ENCODE results near the gene PLCG2. TPM values are rescaled to one million over a fixed set of nuclear protein-coding genes. Genes with fewer than 3 reads are reported as not detected.

The PLCG2 gene
- polyA plus RNA-seq, 2 of the 4 experiments (the other 2 are of a cell fraction): 2.8 to 6.0 TPM

- no peak for DNase-seq (ENCODE audit: low read depth in 1 of 2, low spot score in 1 of 2)
- 80% methylated on average over 6 of the region's 6 CpGs for WGBS (ENCODE audit: missing lambda C conversion rate)
- Histone ChIP-seq H3K4me2 (no peak overlapping the region), H3K27ac (no peak overlapping the region), H3K4me3 (no peak overlapping the region), H3K9me3 (no peaks in the 10 kb centered on the region), H3K4me1 (0 out of 3 replicates have a peak, but pooled peaks cover 4% of the 10 kb centered on the region)
- FAIRE-seq: no peak
- ChIA-PET POLR2A (no interaction called here), CTCF (no interaction called here)
- no peak for ATAC-seq
- no peak for TF ChIP-seq JUN (IDR thresholded peaks at IDR 0.05)
- TF ChIP-seq MAFK (IDR thresholded peaks at IDR 0.05; ENCODE audit: partially characterized antibody): no peak
- no peak for TF ChIP-seq RAD21 (conservative IDR thresholded peaks at IDR 0.05 in 1 of 2, IDR thresholded peaks at IDR 0.05 in 1 of 2)
- no peak for TF ChIP-seq MYC (IDR thresholded peaks at IDR 0.05; ENCODE audit: borderline replicate concordance, low read length)
- no peak for TF ChIP-seq RFX5 (IDR thresholded peaks at IDR 0.05)
Observed at GRCh38 chr16:81806696-81807095, 27.6 kb downstream of the PLCG2 start.

DNA sequence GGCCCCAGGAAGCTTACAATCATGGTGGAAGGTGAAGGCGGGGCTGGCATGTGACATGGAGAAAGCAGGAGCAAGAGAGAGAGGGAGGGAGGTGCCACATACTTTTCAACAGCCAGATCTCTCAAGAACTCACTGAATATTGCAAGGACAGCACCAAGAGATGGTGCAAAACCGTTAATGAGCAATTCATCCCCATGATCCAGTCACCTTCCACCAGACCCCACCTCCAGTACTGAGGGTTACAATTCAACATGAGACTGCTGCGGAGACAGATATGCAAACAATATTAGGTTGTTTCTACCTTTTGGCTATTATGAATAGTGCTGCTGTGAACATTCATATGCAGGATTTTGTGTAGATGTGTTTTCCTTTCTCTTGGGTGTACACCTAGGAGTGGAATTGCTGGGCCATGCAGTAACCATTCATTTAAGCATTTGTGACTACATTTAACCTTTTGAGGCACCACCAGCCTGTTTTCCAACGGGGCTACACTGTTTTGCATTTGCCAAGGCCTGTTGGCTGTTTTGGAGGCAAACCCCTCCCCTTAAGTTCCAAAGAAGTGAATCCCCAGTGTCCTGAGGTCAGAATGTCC, 28.8 kb downstream of the PLCG2 start:
- Histone ChIP-seq H3K4me3 (no peak overlapping the region), H3K9me3 (no peaks in the 10 kb centered on the region), H3K4me1 (0 out of 3 replicates have a peak, but pooled peaks cover 4% of the 10 kb centered on the region), H3K27ac (no peak overlapping the region), H3K4me2 (no peak overlapping the region)
- ChIA-PET CTCF (no interaction called here), POLR2A (no interaction called here)
- FAIRE-seq: no peak
- ATAC-seq: no peak
- DNase-seq (ENCODE audit: low read depth in 1 of 2, low spot score in 1 of 2): no peak
- TF ChIP-seq REST (IDR thresholded peaks at IDR 0.05) (no peak), BHLHE40 (IDR thresholded peaks at IDR 0.05; ENCODE audit: low read depth, low read length) (no peak), HOXA7 (CRISPR knock-in tag; IDR thresholded peaks at IDR 0.05) (no peak), TFCP2L1 (CRISPR knock-in tag; IDR thresholded peaks at IDR 0.05) (no peak), CTCF (IDR thresholded peaks at IDR 0.05) (no peak), BCL3 (IDR thresholded peaks at IDR 0.05) (no peak), GATA3 (IDR thresholded peaks at IDR 0.05; ENCODE audit: borderline replicate concordance) (no peak), MAZ (IDR thresholded peaks at IDR 0.05; ENCODE audit: borderline replicate concordance, low read depth, low read length) (no peak), NR3C1 (IDR thresholded peaks at IDR 0.05) (no peak), POLR2AphosphoS2 (conservative IDR thresholded peaks at IDR 0.05; ENCODE audit: low read length) (no peak), EHMT2 (IDR thresholded peaks at IDR 0.05; ENCODE audit: low read depth) (no peak), PHF8 (IDR thresholded peaks at IDR 0.05; ENCODE audit: borderline replicate concordance, low read depth) (no peak), CHD2 (IDR thresholded peaks at IDR 0.05; ENCODE audit: low read length, partially characterized antibody) (no peak), EHF (CRISPR knock-in tag; IDR thresholded peaks at IDR 0.05) (no peak)
- TF ChIP-seq, protein P1, sequence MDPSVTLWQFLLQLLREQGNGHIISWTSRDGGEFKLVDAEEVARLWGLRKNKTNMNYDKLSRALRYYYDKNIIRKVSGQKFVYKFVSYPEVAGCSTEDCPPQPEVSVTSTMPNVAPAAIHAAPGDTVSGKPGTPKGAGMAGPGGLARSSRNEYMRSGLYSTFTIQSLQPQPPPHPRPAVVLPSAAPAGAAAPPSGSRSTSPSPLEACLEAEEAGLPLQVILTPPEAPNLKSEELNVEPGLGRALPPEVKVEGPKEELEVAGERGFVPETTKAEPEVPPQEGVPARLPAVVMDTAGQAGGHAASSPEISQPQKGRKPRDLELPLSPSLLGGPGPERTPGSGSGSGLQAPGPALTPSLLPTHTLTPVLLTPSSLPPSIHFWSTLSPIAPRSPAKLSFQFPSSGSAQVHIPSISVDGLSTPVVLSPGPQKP (IDR thresholded peaks at IDR 0.05; ENCODE audit: low read depth, low read length): no peak
- TF ChIP-seq, protein P2, sequence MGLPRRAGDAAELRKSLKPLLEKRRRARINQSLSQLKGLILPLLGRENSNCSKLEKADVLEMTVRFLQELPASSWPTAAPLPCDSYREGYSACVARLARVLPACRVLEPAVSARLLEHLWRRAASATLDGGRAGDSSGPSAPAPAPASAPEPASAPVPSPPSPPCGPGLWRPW (IDR thresholded peaks at IDR 0.05): no peak
- WGBS (ENCODE audit: missing lambda C conversion rate): 64% methylated on average over 4 of the region's 4 CpGs
